ENCODE data around the gene MACROD2. TPM values are rescaled to one million over a fixed set of nuclear protein-coding genes. Genes with fewer than 3 reads are reported as not detected.

Gene MACROD2
- total and polyA plus RNA-seq, 2 experiments from 2014 or later: 2.8 to 4.3 TPM

DNA sequence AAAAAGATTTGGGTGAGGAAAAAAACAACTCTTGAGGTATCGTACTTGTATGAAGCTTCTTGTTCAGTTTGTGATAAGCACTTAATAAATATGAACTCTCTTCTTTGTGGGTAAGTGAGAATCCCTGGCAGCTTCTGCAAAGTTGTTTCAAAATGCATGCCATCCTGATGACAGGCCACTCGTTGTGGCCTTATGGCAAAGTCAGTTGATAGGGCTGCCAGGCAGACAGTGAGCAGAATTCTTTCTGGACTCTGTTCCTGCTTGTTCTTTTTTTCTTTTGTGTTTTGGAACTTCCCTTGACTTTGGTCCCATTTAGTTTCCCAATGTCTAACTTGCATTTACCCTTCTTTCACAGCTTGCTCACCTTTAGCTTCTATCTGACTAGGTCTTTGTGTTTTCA is 1325.6 kb downstream of the MACROD2 start:
- Histone ChIP-seq H3K27me3 (ENCODE audit: insufficient read depth) (no peaks in the 10 kb centered on the region), H3K4me2 (no peak overlapping the region), H3K9me2 (ENCODE audit: insufficient read depth) (no peaks in the 10 kb centered on the region), H3K4me3 (no peak overlapping the region), H3K27ac (ENCODE audit: low read depth) (no peak overlapping the region), H3K4me1 (ENCODE audit: insufficient read depth) (no peaks in the 10 kb centered on the region), H3K36me3 (ENCODE audit: insufficient read depth) (no peaks in the 10 kb centered on the region), H4K20me1 (replicated peaks; ENCODE audit: insufficient read depth) (no peaks in the 10 kb centered on the region), H3F3A (replicated peaks; ENCODE audit: low read depth) (no peaks in the 10 kb centered on the region), H3K79me2 (replicated peaks; ENCODE audit: insufficient read depth) (no peaks in the 10 kb centered on the region), H2AFZ (no peak overlapping the region)
- no peak for TF ChIP-seq CREB1 (CRISPR knock-in tag; IDR thresholded peaks at IDR 0.05; ENCODE audit: low read depth)
- Mint-ChIP-seq H3K9me3 (no peaks in the 10 kb centered on the region), H3K36me3 (ENCODE audit: low read depth) (no peaks in the 10 kb centered on the region), H3K4me3 (no peak overlapping the region), H3K27ac (no peak overlapping the region), H3K27me3 (ENCODE audit: insufficient read depth, low read depth, poor library complexity) (peaks cover 2% of the 10 kb centered on the region), H3K4me1 (peaks cover 6% of the 10 kb centered on the region; the same call in 2 of the 3 replicates)
- DNase-seq (ENCODE audit: low spot score) (no peak), ATAC-seq (no peak)

DNA sequence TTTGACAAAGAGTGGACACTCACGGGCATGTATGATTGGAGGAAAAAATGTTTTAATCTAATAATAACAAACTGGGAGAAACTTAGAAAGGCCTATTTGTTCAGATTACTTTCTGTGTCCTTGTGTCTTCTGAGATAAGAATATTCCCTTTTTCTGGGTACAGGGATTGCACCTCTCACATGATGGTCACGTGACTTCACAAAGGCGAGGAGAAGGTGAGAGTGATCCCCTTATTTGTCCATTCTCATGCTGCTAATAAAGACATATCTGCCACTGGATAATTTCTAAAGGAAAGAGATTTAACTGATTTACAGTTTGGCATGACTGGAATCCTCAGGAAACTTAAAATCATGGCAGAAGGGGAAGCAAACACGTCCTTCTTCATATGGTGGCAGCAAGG is 1331.8 kb downstream of the MACROD2 start:
- H3K9me3 Mint-ChIP-seq: no peaks in the 10 kb centered on the region
- TF ChIP-seq EZH2phosphoT487 (IDR thresholded peaks at IDR 0.05; ENCODE audit: unreplicated experiment): no peak
- TF ChIP-seq, protein P1, sequence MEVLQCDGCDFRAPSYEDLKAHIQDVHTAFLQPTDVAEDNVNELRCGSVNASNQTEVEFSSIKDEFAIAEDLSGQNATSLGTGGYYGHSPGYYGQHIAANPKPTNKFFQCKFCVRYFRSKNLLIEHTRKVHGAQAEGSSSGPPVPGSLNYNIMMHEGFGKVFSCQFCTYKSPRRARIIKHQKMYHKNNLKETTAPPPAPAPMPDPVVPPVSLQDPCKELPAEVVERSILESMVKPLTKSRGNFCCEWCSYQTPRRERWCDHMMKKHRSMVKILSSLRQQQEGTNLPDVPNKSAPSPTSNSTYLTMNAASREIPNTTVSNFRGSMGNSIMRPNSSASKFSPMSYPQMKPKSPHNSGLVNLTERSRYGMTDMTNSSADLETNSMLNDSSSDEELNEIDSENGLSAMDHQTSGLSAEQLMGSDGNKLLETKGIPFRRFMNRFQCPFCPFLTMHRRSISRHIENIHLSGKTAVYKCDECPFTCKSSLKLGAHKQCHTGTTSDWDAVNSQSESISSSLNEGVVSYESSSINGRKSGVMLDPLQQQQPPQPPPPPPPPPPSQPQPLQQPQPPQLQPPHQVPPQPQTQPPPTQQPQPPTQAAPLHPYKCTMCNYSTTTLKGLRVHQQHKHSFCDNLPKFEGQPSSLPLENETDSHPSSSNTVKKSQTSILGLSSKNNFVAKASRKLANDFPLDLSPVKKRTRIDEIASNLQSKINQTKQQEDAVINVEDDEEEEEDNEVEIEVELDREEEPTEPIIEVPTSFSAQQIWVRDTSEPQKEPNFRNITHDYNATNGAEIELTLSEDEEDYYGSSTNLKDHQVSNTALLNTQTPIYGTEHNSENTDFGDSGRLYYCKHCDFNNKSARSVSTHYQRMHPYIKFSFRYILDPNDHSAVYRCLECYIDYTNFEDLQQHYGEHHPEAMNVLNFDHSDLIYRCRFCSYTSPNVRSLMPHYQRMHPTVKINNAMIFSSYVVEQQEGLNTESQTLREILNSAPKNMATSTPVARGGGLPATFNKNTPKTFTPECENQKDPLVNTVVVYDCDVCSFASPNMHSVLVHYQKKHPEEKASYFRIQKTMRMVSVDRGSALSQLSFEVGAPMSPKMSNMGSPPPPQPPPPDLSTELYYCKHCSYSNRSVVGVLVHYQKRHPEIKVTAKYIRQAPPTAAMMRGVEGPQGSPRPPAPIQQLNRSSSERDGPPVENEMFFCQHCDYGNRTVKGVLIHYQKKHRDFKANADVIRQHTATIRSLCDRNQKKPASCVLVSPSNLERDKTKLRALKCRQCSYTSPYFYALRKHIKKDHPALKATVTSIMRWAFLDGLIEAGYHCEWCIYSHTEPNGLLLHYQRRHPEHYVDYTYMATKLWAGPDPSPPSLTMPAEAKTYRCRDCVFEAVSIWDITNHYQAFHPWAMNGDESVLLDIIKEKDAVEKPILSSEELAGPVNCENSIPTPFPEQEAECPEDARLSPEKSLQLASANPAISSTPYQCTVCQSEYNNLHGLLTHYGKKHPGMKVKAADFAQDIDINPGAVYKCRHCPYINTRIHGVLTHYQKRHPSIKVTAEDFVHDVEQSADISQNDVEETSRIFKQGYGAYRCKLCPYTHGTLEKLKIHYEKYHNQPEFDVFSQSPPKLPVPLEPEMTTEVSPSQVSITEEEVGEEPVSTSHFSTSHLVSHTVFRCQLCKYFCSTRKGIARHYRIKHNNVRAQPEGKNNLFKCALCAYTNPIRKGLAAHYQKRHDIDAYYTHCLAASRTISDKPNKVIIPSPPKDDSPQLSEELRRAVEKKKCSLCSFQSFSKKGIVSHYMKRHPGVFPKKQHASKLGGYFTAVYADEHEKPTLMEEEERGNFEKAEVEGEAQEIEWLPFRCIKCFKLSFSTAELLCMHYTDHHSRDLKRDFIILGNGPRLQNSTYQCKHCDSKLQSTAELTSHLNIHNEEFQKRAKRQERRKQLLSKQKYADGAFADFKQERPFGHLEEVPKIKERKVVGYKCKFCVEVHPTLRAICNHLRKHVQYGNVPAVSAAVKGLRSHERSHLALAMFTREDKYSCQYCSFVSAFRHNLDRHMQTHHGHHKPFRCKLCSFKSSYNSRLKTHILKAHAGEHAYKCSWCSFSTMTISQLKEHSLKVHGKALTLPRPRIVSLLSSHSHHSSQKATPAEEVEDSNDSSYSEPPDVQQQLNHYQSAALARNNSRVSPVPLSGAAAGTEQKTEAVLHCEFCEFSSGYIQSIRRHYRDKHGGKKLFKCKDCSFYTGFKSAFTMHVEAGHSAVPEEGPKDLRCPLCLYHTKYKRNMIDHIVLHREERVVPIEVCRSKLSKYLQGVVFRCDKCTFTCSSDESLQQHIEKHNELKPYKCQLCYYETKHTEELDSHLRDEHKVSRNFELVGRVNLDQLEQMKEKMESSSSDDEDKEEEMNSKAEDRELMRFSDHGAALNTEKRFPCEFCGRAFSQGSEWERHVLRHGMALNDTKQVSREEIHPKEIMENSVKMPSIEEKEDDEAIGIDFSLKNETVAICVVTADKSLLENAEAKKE (CRISPR knock-in tag; IDR thresholded peaks at IDR 0.05): no peak
- TF ChIP-seq JUNB (IDR thresholded peaks at IDR 0.05; ENCODE audit: unreplicated experiment): no peak
- TF ChIP-seq, protein P2, sequence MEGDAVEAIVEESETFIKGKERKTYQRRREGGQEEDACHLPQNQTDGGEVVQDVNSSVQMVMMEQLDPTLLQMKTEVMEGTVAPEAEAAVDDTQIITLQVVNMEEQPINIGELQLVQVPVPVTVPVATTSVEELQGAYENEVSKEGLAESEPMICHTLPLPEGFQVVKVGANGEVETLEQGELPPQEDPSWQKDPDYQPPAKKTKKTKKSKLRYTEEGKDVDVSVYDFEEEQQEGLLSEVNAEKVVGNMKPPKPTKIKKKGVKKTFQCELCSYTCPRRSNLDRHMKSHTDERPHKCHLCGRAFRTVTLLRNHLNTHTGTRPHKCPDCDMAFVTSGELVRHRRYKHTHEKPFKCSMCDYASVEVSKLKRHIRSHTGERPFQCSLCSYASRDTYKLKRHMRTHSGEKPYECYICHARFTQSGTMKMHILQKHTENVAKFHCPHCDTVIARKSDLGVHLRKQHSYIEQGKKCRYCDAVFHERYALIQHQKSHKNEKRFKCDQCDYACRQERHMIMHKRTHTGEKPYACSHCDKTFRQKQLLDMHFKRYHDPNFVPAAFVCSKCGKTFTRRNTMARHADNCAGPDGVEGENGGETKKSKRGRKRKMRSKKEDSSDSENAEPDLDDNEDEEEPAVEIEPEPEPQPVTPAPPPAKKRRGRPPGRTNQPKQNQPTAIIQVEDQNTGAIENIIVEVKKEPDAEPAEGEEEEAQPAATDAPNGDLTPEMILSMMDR (conservative IDR thresholded peaks at IDR 0.05; ENCODE audit: low read depth in 2 of 2): no peak
- no peak for TF ChIP-seq EZH2 (IDR thresholded peaks at IDR 0.05; ENCODE audit: low read depth, unreplicated experiment)
- TF ChIP-seq STAT1 (IDR thresholded peaks at IDR 0.05; ENCODE audit: unreplicated experiment): no peak
- no peak for TF ChIP-seq NANOG (IDR thresholded peaks at IDR 0.05; ENCODE audit: borderline replicate concordance)
- no peak for TF ChIP-seq CREB1 (CRISPR knock-in tag; IDR thresholded peaks at IDR 0.05; ENCODE audit: low read depth)
- no peak for TF ChIP-seq ZNF331 (CRISPR knock-in tag; IDR thresholded peaks at IDR 0.05; ENCODE audit: low read depth)
- TF ChIP-seq, protein P3, sequence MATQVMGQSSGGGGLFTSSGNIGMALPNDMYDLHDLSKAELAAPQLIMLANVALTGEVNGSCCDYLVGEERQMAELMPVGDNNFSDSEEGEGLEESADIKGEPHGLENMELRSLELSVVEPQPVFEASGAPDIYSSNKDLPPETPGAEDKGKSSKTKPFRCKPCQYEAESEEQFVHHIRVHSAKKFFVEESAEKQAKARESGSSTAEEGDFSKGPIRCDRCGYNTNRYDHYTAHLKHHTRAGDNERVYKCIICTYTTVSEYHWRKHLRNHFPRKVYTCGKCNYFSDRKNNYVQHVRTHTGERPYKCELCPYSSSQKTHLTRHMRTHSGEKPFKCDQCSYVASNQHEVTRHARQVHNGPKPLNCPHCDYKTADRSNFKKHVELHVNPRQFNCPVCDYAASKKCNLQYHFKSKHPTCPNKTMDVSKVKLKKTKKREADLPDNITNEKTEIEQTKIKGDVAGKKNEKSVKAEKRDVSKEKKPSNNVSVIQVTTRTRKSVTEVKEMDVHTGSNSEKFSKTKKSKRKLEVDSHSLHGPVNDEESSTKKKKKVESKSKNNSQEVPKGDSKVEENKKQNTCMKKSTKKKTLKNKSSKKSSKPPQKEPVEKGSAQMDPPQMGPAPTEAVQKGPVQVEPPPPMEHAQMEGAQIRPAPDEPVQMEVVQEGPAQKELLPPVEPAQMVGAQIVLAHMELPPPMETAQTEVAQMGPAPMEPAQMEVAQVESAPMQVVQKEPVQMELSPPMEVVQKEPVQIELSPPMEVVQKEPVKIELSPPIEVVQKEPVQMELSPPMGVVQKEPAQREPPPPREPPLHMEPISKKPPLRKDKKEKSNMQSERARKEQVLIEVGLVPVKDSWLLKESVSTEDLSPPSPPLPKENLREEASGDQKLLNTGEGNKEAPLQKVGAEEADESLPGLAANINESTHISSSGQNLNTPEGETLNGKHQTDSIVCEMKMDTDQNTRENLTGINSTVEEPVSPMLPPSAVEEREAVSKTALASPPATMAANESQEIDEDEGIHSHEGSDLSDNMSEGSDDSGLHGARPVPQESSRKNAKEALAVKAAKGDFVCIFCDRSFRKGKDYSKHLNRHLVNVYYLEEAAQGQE (IDR thresholded peaks at IDR 0.05; ENCODE audit: unreplicated experiment): no peak
- no peak for TF ChIP-seq POLR2AphosphoS5 (IDR thresholded peaks at IDR 0.05; ENCODE audit: low read depth)

More for the DNA sequence above, 1331.8 kb downstream of the MACROD2 start:
- no peaks in the 10 kb centered on the region for H3F3A ChIP-seq (replicated peaks; ENCODE audit: low read depth)
- Mint-ChIP-seq H3K36me3 (ENCODE audit: low read depth) (no peaks in the 10 kb centered on the region), H3K27ac (no peak overlapping the region), H3K4me1 (no peaks in the 10 kb centered on the region), H3K4me3 (no peak overlapping the region), H3K27me3 (ENCODE audit: insufficient read depth, low read depth, poor library complexity) (peaks cover 2% of the 10 kb centered on the region)
- H3K9me2 ChIP-seq (ENCODE audit: insufficient read depth): no peaks in the 10 kb centered on the region
- H3K4me2 ChIP-seq: no peak overlapping the region
- H3K79me2 ChIP-seq (replicated peaks; ENCODE audit: insufficient read depth): no peaks in the 10 kb centered on the region
- H2AFZ ChIP-seq: no peak overlapping the region
- H4K20me1 ChIP-seq (replicated peaks; ENCODE audit: insufficient read depth): no peaks in the 10 kb centered on the region
- H3K36me3 ChIP-seq (ENCODE audit: insufficient read depth): no peaks in the 10 kb centered on the region
- H3K4me3 ChIP-seq: no peak overlapping the region
- ATAC-seq (no peak), DNase-seq (ENCODE audit: low spot score) (no peak)
- no peak overlapping the region for H3K27ac ChIP-seq (ENCODE audit: low read depth)
- no peaks in the 10 kb centered on the region for H3K27me3 ChIP-seq (ENCODE audit: insufficient read depth)
- no peaks in the 10 kb centered on the region for H3K4me1 ChIP-seq (ENCODE audit: insufficient read depth)

Data from GM23338 (cell line).